Activated B cell treated with CpG ODN at 0.5 μM for 24 hours (primary cell): ENCODE data around the gene SLC12A4. TPM values are rescaled to one million over a fixed set of nuclear protein-coding genes. Genes with fewer than 3 reads are reported as not detected.

ENCODE experiments used
- ATAC-seq: fragments of 200-7000 bp; cut with Tn5 transposase; one replicate; pipeline ENCODE4 v1.10.0; 2021; ENCODE audit warnings: low read depth, mild to moderate bottlenecking, moderate library complexity
- CTCF ChIA-PET: fragments of 350-600 bp; sonication (Branson Sonifier 250); formaldehyde crosslinking; loops from one replicate; lab custom pipeline; 2021; ENCODE audit warnings: antibody characterized with exemption; lab: Charles Lee
- POLR2A ChIA-PET: fragments of 350-600 bp; sonication (Branson Sonifier 250); formaldehyde crosslinking; loops from one replicate; lab custom pipeline; 2021; ENCODE audit warnings: antibody characterized with exemption; lab: Charles Lee
- DNase-seq: peaks from one replicate; pipeline ENCODE4 v3.0.0; 2022
- H3K27ac Mint-ChIP-seq: one replicate; pipeline ENCODE4 v1.8.0; 2020; ENCODE audit warnings: mixed read lengths
- H3K27me3 Mint-ChIP-seq: one replicate; pipeline ENCODE4 v1.8.0; 2021; ENCODE audit warnings: mixed read lengths
- H3K36me3 Mint-ChIP-seq: one replicate; pipeline ENCODE4 v1.8.0; 2021; ENCODE audit warnings: low read depth, mixed read lengths
- H3K4me1 Mint-ChIP-seq: one replicate; pipeline ENCODE4 v1.8.0; 2021; ENCODE audit warnings: mixed read lengths
- H3K4me3 Mint-ChIP-seq: one replicate; pipeline ENCODE4 v1.8.0; 2020; ENCODE audit warnings: mild to moderate bottlenecking, mixed read lengths
- H3K9me3 Mint-ChIP-seq: one replicate; pipeline ENCODE4 v1.8.0; 2020; ENCODE audit warnings: mixed read lengths
- CTCF ChIP-seq: fragments of 200-600 bp; IDR thresholded peaks from one replicate; pipeline ENCODE4 v1.8.0; 2022; ENCODE audit warnings: antibody characterized with exemption, mild to moderate bottlenecking
- intact Hi-C: fragments of 100-400 bp; cut with micrococcal nuclease; formaldehyde crosslinking; loops from one replicate; pipeline ENCODE4 v1.15.1; 2024
- total RNA-seq: library from RNA; stranded (reverse); gene quantifications from 2 replicates; pipeline ENCODE4 v1.2.3, GENCODE V29; 2022

The SLC12A4 gene
- total RNA-seq, 1 donor from 2014 or later = 37.9 TPM

- Mint-ChIP-seq H3K4me3 (no peak overlapping the region), H3K4me1 (peaks cover 79% of the 10 kb centered on the region), H3K27me3 (no peaks in the 10 kb centered on the region), H3K36me3 (peaks cover 8% of the 10 kb centered on the region), H3K27ac (peak overlapping the region; percentile 54), H3K9me3 (no peaks in the 10 kb centered on the region)
- ATAC-seq (no peak), DNase-seq (no peak)
- CTCF ChIA-PET = interaction anchor here (1.1 to 1.7 kb wide), 2 partner anchors 48 to 53 kb away, joined by 4 to 9 read pairs; no protein-coding TSS in a partner anchor
- TF ChIP-seq CTCF = no peak
- intact Hi-C loops = no loop called here
- POLR2A ChIA-PET = interaction anchor here (0.6 to 3.5 kb wide), 6 partner anchors 8 to 52 kb away, joined by 3 to 16 read pairs (median 6); partner anchors contain the start of genes DDX28 and DUS2
Observed at GRCh38 chr16:67987460-67988160, 19.2 kb upstream of the SLC12A4 start.

- DNase-seq = no peak
- intact Hi-C loops = no loop called here
- H3K9me3 Mint-ChIP-seq = no peaks in the 10 kb centered on the region
- CTCF ChIA-PET = interaction anchor here (1.1 to 1.7 kb wide), 2 partner anchors 48 to 54 kb away, joined by 4 to 9 read pairs; no protein-coding TSS in a partner anchor
- POLR2A ChIA-PET = interaction anchor here (0.6 to 3.5 kb wide), 5 partner anchors 8 to 51 kb away, joined by 3 to 16 read pairs (median 6); partner anchors contain the start of genes DDX28 and DUS2
- H3K36me3 Mint-ChIP-seq = peaks cover 8% of the 10 kb centered on the region
- no peak for ATAC-seq
- H3K27ac Mint-ChIP-seq = peak overlapping the region; percentile 54
- no peak for TF ChIP-seq CTCF
- H3K4me3 Mint-ChIP-seq = no peak overlapping the region
- H3K4me1 Mint-ChIP-seq = peaks cover 73% of the 10 kb centered on the region
- H3K27me3 Mint-ChIP-seq = no peaks in the 10 kb centered on the region
Observed at GRCh38 chr16:67986949-67987348, 18.5 kb upstream of the SLC12A4 start.

- ChIA-PET POLR2A (interaction anchor here (2.0 kb wide), 1 partner anchor 12 kb away, joined by 4 read pairs; no protein-coding TSS in a partner anchor), CTCF (interaction anchor here (0.9 to 1.2 kb wide), 2 partner anchors 59 to 310 kb away, joined by 3 to 4 read pairs; no protein-coding TSS in a partner anchor)
- Mint-ChIP-seq H3K4me1 (peaks cover 37% of the 10 kb centered on the region), H3K27me3 (no peaks in the 10 kb centered on the region), H3K9me3 (no peaks in the 10 kb centered on the region), H3K4me3 (no peak overlapping the region), H3K27ac (no peak overlapping the region), H3K36me3 (no peaks in the 10 kb centered on the region)
- no peak for ATAC-seq
- intact Hi-C loops = no loop called here
- no peak for TF ChIP-seq CTCF
- DNase-seq = no peak
Observed at GRCh38 chr16:67982011-67982696, 13.7 kb upstream of the SLC12A4 start.

- H3K9me3 Mint-ChIP-seq = no peaks in the 10 kb centered on the region
- ATAC-seq (no peak), DNase-seq (no peak)
- ChIA-PET CTCF (interaction anchor here (0.6 to 0.7 kb wide), 2 partner anchors 14 to 445 kb away, joined by 3 read pairs; no protein-coding TSS in a partner anchor), POLR2A (interaction anchor here (0.7 kb wide), 1 partner anchor 60 kb away, joined by 3 read pairs; no protein-coding TSS in a partner anchor)
- peaks cover 33% of the 10 kb centered on the region for H3K4me1 Mint-ChIP-seq
- no peak within 1 kb of the TSS for H3K27ac Mint-ChIP-seq
- H3K27me3 Mint-ChIP-seq = no peaks in the 10 kb centered on the region
- TF ChIP-seq CTCF = no peak
- no peak within 1 kb of the TSS for H3K4me3 Mint-ChIP-seq
- intact Hi-C loops = no loop called here
- H3K36me3 Mint-ChIP-seq = no peaks in the 10 kb centered on the region
Observed at GRCh38 chr16:67979955-67980678, 11.7 kb upstream of the SLC12A4 start, which contains the start of gene DPEP3. TSS of gene DPEP3 (minus strand) at chr16:67980499. CDS start at chr16:67980380, 119 bp downstream.
